Right lobe of liver (tissue), 4 donors: ENCODE results near the gene LEAP2.

ENCODE experiments used
- POLR2A ChIP-seq: fragments of 450-650 bp; IDR thresholded peaks from one replicate; pipeline ENCODE4 v1.6.1; 2017; ENCODE audit warnings: antibody characterized with exemption, mild to moderate bottlenecking
- TF ChIP-seq, protein P1 (sequence below), 4 donors: fragments of 200-600 bp in 3 of 4; fragments of 450-650 bp in 1 of 4; IDR thresholded peaks; one replicate each; pipeline versions ENCODE4 v1.5.1 to v1.8.0; 2016 to 2022; ENCODE audit warnings: antibody characterized with exemption in 4 of 4, mild to moderate bottlenecking in 2 of 4
- donor health status: DM: no; HTN: no; CAD: no.
- donor health status: DM: no; HTN: no; CAD: no.
- donor health status: DM: no; HTN: yes; CAD: no.

DNA sequence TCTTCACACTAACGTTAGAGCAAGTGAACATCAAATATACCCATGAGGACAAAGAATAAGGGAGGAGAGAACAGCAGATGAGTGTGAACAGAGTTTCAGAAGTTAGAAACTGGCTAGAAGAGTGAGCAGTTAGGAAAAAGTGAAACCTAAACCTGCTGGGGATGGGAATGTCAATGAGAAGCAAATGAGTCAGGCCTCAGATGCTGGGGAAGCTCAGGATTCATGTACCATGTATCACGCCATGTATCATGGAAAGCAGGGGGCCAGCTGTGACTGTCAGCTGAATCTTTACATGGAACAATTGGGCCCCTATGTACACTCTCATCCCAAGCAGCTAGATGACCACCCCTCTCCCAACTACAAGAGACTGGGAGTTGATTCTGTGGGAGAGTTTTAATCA is 23.4 kb upstream of the LEAP2 start:
- TF ChIP-seq, protein P1, sequence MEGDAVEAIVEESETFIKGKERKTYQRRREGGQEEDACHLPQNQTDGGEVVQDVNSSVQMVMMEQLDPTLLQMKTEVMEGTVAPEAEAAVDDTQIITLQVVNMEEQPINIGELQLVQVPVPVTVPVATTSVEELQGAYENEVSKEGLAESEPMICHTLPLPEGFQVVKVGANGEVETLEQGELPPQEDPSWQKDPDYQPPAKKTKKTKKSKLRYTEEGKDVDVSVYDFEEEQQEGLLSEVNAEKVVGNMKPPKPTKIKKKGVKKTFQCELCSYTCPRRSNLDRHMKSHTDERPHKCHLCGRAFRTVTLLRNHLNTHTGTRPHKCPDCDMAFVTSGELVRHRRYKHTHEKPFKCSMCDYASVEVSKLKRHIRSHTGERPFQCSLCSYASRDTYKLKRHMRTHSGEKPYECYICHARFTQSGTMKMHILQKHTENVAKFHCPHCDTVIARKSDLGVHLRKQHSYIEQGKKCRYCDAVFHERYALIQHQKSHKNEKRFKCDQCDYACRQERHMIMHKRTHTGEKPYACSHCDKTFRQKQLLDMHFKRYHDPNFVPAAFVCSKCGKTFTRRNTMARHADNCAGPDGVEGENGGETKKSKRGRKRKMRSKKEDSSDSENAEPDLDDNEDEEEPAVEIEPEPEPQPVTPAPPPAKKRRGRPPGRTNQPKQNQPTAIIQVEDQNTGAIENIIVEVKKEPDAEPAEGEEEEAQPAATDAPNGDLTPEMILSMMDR (IDR thresholded peaks at IDR 0.05) = no peak
- no peak for TF ChIP-seq POLR2A
